IPS-15b (cell line): ENCODE measurements around the gene PTPA.

Experiments used
- H3K27me3 ChIP-seq: one replicate; pipeline ENCODE4 v1.6.1; 2013; ENCODE audit warnings: low read length; ENCODE audit not compliant: control insufficient read depth, insufficient read depth
- H3K36me3 ChIP-seq: one replicate; pipeline ENCODE4 v1.6.1; 2013; ENCODE audit warnings: low read length; ENCODE audit not compliant: control insufficient read depth, insufficient read depth
- H3K4me1 ChIP-seq: one replicate; pipeline ENCODE4 v1.6.1; 2013; ENCODE audit warnings: mild to moderate bottlenecking, low read length; ENCODE audit not compliant: control insufficient read depth, insufficient read depth
- H3K4me3 ChIP-seq: one replicate; pipeline ENCODE4 v1.5.1; 2013; ENCODE audit warnings: low read depth, low read length
- H3K9ac ChIP-seq: one replicate; pipeline ENCODE4 v1.6.1; 2013; ENCODE audit warnings: low read depth, mild to moderate bottlenecking, low read length
- H3K9me3 ChIP-seq: one replicate; pipeline ENCODE4 v1.6.1; 2013; ENCODE audit warnings: mild to moderate bottlenecking, low read length; ENCODE audit not compliant: control insufficient read depth, insufficient read depth

Gene PTPA

GRCh38 chr9:129093602-129094386, 17.4 kb upstream of the PTPA start:
- Histone ChIP-seq H3K36me3 (peaks cover 18% of the 10 kb centered on the region), H3K9me3 (no peaks in the 10 kb centered on the region), H3K4me1 (no peaks in the 10 kb centered on the region), H3K27me3 (no peaks in the 10 kb centered on the region), H3K4me3 (no peak overlapping the region), H3K9ac (no peak overlapping the region)

- no peak overlapping the region for H3K4me3 ChIP-seq
- H3K9me3 ChIP-seq = no peaks in the 10 kb centered on the region
These were observed 16.6 kb upstream of the PTPA start for GRCh38 chr9:129094387-129095169.

GRCh38 chr9:129095170-129095667, 16.0 kb upstream of the PTPA start:
- no peaks in the 10 kb centered on the region for H3K9me3 ChIP-seq
- no peak overlapping the region for H3K9ac ChIP-seq
- no peak overlapping the region for H3K4me3 ChIP-seq
- H3K4me1 ChIP-seq = no peaks in the 10 kb centered on the region
- H3K36me3 ChIP-seq = peaks cover 5% of the 10 kb centered on the region
- no peaks in the 10 kb centered on the region for H3K27me3 ChIP-seq

More at GRCh38 chr9:129094387-129095169, 16.6 kb upstream of the PTPA start:
- H3K9ac ChIP-seq = no peak overlapping the region
- peaks cover 11% of the 10 kb centered on the region for H3K36me3 ChIP-seq
- H3K27me3 ChIP-seq = no peaks in the 10 kb centered on the region
- no peaks in the 10 kb centered on the region for H3K4me1 ChIP-seq

- Histone ChIP-seq H3K27me3 (peaks cover under 1% of the 10 kb centered on the region), H3K36me3 (no peaks in the 10 kb centered on the region), H3K9ac (no peak overlapping the region), H3K9me3 (no peaks in the 10 kb centered on the region), H3K4me3 (no peak overlapping the region), H3K4me1 (no peaks in the 10 kb centered on the region)
These were observed 15.3 kb upstream of the PTPA start for GRCh38 chr9:129095908-129096307.

- Histone ChIP-seq H3K4me1 (peaks cover 2% of the 10 kb centered on the region), H3K4me3 (no peak overlapping the region), H3K9ac (no peak overlapping the region), H3K27me3 (peaks cover 2% of the 10 kb centered on the region), H3K9me3 (no peaks in the 10 kb centered on the region), H3K36me3 (no peaks in the 10 kb centered on the region)
These were observed 13.4 kb upstream of the PTPA start for GRCh38 chr9:129097671-129098306.

GRCh38 chr9:129098328-129098727, 12.9 kb upstream of the PTPA start:
- H3K27me3 ChIP-seq = peaks cover 2% of the 10 kb centered on the region
- H3K36me3 ChIP-seq = no peaks in the 10 kb centered on the region
- no peaks in the 10 kb centered on the region for H3K9me3 ChIP-seq
- peaks cover 3% of the 10 kb centered on the region for H3K4me1 ChIP-seq
- H3K4me3 ChIP-seq = no peak overlapping the region
- H3K9ac ChIP-seq = no peak overlapping the region

GRCh38 chr9:129100383-129101169, 10.6 kb upstream of the PTPA start:
- Histone ChIP-seq H3K9ac (no peak overlapping the region), H3K4me3 (no peak overlapping the region), H3K9me3 (no peaks in the 10 kb centered on the region), H3K4me1 (peaks cover 3% of the 10 kb centered on the region), H3K27me3 (peaks cover 2% of the 10 kb centered on the region), H3K36me3 (no peaks in the 10 kb centered on the region)

GRCh38 chr9:129101279-129101678, 9.9 kb upstream of the PTPA start:
- H3K9ac ChIP-seq = no peak overlapping the region
- no peak overlapping the region for H3K4me3 ChIP-seq
- H3K4me1 ChIP-seq = peaks cover 3% of the 10 kb centered on the region
- H3K9me3 ChIP-seq = no peaks in the 10 kb centered on the region
- peaks cover 2% of the 10 kb centered on the region for H3K27me3 ChIP-seq
- no peaks in the 10 kb centered on the region for H3K36me3 ChIP-seq

- H3K9me3 ChIP-seq = no peaks in the 10 kb centered on the region
- H3K4me1 ChIP-seq = peaks cover 3% of the 10 kb centered on the region
- H3K36me3 ChIP-seq = no peaks in the 10 kb centered on the region
- no peak overlapping the region for H3K9ac ChIP-seq
- no peak overlapping the region for H3K4me3 ChIP-seq
- peaks cover 2% of the 10 kb centered on the region for H3K27me3 ChIP-seq
These were observed 9.1 kb upstream of the PTPA start for GRCh38 chr9:129102095-129102525.

GRCh38 chr9:129102791-129103594, 8.2 kb upstream of the PTPA start:
- Histone ChIP-seq H3K36me3 (no peaks in the 10 kb centered on the region), H3K4me1 (peaks cover 3% of the 10 kb centered on the region), H3K27me3 (peaks cover 2% of the 10 kb centered on the region), H3K9me3 (no peaks in the 10 kb centered on the region), H3K4me3 (no peak overlapping the region), H3K9ac (no peak overlapping the region)
